22Rv1 (cell line): ENCODE data around the gene FAM107B.

Source experiments
- CTCF ChIP-seq: fragments of 450-650 bp; IDR thresholded peaks from 2 replicates; pipeline ENCODE4 v1.5.1; 2017; ENCODE audit warnings: mild to moderate bottlenecking
- ZFX ChIP-seq: fragments of 450-650 bp; IDR thresholded peaks from 2 replicates; pipeline ENCODE4 v1.6.1; 2017; ENCODE audit warnings: antibody characterized with exemption, borderline replicate concordance

DNA sequence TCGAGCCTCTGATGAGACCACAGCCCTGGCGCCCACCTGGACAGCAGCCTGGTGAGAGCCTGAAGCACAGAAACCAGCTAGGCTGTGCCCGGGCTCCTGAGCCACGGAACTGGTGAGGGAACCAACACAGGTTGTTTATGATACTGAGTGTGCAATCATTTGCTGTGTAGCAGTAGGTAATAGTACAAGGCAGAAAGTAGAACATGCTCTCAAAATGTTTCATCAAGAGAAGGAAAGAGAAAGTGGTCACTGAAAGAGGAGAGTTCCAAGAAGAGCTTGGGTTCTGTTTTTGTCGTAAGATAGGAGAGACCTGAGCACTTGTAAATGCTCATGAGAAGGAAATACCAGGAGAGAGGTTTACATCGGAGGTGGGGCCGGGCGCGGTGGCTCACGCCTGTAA, 208.2 kb downstream of the FAM107B start:
- TF ChIP-seq CTCF = no peak
- no peak for TF ChIP-seq ZFX
